DOHH2 (cell line): Measurements from ENCODE around the gene DENND1B.

ENCODE experiments used
- CTCF ChIP-seq: fragments of 200-600 bp; sonication (generic); IDR thresholded peaks from one replicate; pipeline ENCODE4 v1.5.1; 2014; ENCODE audit warnings: antibody characterized with exemption, mild to moderate bottlenecking, low read depth, low read length; ENCODE audit not compliant: poor library complexity, severe bottlenecking
- EZH2phosphoT487 ChIP-seq: fragments of 200-600 bp; sonication (generic); IDR thresholded peaks from 2 replicates; pipeline ENCODE4 v1.6.1; 2017; ENCODE audit warnings: borderline replicate concordance, mild to moderate bottlenecking, antibody characterized with exemption, low read length, moderate library complexity, mixed read lengths

DNA sequence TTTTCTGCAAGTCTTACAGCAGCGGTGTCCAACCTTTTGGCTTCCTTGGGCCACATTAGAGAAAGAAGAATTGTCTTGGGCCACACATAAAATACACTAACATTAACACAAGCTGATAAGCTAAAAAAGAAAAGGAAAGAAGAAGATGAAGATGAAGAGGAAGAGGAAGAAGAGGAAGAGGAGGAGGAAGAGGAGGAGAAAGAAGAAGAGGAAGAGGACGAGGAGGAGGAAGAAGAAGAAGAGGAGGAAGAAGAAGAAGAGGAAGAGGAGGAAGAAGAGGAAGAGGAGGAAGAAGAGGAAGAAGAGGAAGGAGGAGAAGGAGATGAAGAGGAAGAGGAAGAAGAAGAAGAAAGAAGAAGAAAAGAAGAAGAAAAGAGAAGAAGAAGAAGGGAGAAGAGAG, 230.7 kb downstream of the DENND1B start:
- TF ChIP-seq CTCF = no peak
- no peak for TF ChIP-seq EZH2phosphoT487
